ENCODE results near the gene PAX2. TPM values are rescaled to one million over a fixed set of nuclear protein-coding genes. Genes with fewer than 3 reads are reported as not detected.

The PAX2 gene
- total and polyA plus RNA-seq, 4 donors = not detected

DNA sequence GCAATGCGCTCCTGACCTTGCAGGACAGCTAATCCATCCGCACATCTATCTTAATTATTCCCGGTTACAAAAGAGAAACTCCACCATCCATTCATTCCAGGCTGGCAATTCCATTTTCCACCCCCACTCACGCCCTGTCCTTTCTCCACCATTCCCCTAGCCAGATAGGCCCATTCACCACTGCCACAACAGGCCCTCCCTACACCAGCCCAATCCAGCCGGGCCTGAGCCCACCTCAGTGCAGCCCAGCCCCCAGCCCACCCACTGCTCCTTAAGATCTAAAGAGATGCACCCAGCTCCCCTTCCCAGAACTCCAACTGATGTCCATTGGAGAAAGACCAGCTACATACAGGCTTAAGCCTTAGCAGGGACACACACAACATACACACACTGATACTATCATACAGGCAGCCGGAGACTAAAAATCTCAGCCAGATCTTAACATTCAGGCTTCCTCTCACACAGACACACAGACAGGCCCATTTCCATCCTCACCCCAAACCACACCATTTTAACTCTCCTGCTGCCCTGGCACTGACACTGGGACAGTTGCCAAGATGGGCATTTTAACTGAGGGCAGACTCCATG is 38.0 kb upstream of the PAX2 start:
- H3K9me3 ChIP-seq (ENCODE audit: control insufficient read depth in 4 of 4, low read length in 3 of 4) = no peaks in the 10 kb centered on the region
- peaks cover 3 to 21% (median 8%) of the 10 kb centered on the region in 4 donors for H3K27me3 ChIP-seq (ENCODE audit: control insufficient read depth in 4 of 4, insufficient read depth in 4 of 4, low read length in 3 of 4)
- TF ChIP-seq GABPA (IDR thresholded peaks at IDR 0.05 in 1 of 2, conservative IDR thresholded peaks at IDR 0.05 in 1 of 2) (no peak), FOXA1 (IDR thresholded peaks at IDR 0.05) (no peak), FOXA2 (IDR thresholded peaks at IDR 0.05) (no peak), HNF4G (IDR thresholded peaks at IDR 0.05) (no peak), RXRA (IDR thresholded peaks at IDR 0.05) (no peak), HNF4A (conservative IDR thresholded peaks at IDR 0.05) (no peak), YY1 (IDR thresholded peaks at IDR 0.05) (no peak), JUND (IDR thresholded peaks at IDR 0.05) (no peak), NR2F2 (IDR thresholded peaks at IDR 0.05) (no peak), SP1 (IDR thresholded peaks at IDR 0.05) (no peak), EGR1 (IDR thresholded peaks at IDR 0.05; ENCODE audit: low read depth in 2 of 2) (no peak), RAD21 (IDR thresholded peaks at IDR 0.05) (no peak), TAF1 (conservative IDR thresholded peaks at IDR 0.05) (no peak)
- TF ChIP-seq, protein P1, sequence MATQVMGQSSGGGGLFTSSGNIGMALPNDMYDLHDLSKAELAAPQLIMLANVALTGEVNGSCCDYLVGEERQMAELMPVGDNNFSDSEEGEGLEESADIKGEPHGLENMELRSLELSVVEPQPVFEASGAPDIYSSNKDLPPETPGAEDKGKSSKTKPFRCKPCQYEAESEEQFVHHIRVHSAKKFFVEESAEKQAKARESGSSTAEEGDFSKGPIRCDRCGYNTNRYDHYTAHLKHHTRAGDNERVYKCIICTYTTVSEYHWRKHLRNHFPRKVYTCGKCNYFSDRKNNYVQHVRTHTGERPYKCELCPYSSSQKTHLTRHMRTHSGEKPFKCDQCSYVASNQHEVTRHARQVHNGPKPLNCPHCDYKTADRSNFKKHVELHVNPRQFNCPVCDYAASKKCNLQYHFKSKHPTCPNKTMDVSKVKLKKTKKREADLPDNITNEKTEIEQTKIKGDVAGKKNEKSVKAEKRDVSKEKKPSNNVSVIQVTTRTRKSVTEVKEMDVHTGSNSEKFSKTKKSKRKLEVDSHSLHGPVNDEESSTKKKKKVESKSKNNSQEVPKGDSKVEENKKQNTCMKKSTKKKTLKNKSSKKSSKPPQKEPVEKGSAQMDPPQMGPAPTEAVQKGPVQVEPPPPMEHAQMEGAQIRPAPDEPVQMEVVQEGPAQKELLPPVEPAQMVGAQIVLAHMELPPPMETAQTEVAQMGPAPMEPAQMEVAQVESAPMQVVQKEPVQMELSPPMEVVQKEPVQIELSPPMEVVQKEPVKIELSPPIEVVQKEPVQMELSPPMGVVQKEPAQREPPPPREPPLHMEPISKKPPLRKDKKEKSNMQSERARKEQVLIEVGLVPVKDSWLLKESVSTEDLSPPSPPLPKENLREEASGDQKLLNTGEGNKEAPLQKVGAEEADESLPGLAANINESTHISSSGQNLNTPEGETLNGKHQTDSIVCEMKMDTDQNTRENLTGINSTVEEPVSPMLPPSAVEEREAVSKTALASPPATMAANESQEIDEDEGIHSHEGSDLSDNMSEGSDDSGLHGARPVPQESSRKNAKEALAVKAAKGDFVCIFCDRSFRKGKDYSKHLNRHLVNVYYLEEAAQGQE (IDR thresholded peaks at IDR 0.05) = no peak
- TF ChIP-seq, protein P2, sequence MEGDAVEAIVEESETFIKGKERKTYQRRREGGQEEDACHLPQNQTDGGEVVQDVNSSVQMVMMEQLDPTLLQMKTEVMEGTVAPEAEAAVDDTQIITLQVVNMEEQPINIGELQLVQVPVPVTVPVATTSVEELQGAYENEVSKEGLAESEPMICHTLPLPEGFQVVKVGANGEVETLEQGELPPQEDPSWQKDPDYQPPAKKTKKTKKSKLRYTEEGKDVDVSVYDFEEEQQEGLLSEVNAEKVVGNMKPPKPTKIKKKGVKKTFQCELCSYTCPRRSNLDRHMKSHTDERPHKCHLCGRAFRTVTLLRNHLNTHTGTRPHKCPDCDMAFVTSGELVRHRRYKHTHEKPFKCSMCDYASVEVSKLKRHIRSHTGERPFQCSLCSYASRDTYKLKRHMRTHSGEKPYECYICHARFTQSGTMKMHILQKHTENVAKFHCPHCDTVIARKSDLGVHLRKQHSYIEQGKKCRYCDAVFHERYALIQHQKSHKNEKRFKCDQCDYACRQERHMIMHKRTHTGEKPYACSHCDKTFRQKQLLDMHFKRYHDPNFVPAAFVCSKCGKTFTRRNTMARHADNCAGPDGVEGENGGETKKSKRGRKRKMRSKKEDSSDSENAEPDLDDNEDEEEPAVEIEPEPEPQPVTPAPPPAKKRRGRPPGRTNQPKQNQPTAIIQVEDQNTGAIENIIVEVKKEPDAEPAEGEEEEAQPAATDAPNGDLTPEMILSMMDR (IDR thresholded peaks at IDR 0.05; ENCODE audit: low read depth, low read length, missing input control) = no peak
- TF ChIP-seq, protein P3, sequence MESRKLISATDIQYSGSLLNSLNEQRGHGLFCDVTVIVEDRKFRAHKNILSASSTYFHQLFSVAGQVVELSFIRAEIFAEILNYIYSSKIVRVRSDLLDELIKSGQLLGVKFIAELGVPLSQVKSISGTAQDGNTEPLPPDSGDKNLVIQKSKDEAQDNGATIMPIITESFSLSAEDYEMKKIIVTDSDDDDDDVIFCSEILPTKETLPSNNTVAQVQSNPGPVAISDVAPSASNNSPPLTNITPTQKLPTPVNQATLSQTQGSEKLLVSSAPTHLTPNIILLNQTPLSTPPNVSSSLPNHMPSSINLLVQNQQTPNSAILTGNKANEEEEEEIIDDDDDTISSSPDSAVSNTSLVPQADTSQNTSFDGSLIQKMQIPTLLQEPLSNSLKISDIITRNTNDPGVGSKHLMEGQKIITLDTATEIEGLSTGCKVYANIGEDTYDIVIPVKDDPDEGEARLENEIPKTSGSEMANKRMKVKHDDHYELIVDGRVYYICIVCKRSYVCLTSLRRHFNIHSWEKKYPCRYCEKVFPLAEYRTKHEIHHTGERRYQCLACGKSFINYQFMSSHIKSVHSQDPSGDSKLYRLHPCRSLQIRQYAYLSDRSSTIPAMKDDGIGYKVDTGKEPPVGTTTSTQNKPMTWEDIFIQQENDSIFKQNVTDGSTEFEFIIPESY (IDR thresholded peaks at IDR 0.05) = no peak
- TF ChIP-seq, protein P4, sequence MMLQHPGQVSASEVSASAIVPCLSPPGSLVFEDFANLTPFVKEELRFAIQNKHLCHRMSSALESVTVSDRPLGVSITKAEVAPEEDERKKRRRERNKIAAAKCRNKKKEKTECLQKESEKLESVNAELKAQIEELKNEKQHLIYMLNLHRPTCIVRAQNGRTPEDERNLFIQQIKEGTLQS (IDR thresholded peaks at IDR 0.05) = no peak
- TF ChIP-seq, protein P5, sequence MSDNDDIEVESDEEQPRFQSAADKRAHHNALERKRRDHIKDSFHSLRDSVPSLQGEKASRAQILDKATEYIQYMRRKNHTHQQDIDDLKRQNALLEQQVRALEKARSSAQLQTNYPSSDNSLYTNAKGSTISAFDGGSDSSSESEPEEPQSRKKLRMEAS (IDR thresholded peaks at IDR 0.05) = no peak
- no peak overlapping the region for H3K4me3 ChIP-seq (ENCODE audit: low read depth in 1 of 3, low read length in 3 of 3)
- H3K9ac ChIP-seq (ENCODE audit: low read depth in 1 of 2, low read length in 2 of 2) = no peak overlapping the region
- WGBS = 87% methylated on average over 6 of the region's 6 CpGs
- DNase-seq (ENCODE audit: low spot score) = no peak
- H3K36me3 ChIP-seq (ENCODE audit: control insufficient read depth in 4 of 4, insufficient read depth in 3 of 4, low read depth in 1 of 4, low read length in 3 of 4) = no peaks in the 10 kb centered on the region
- H3K27ac ChIP-seq (ENCODE audit: low read depth in 1 of 2, low read length in 2 of 2) = no peak overlapping the region
- peaks cover 0 to 4% (median 0%) of the 10 kb centered on the region in 4 donors for H3K4me1 ChIP-seq (ENCODE audit: control insufficient read depth in 4 of 4, insufficient read depth in 4 of 4, low read length in 3 of 4)

Measured in liver (tissue), 9 donors.